Lung microvascular endothelial cell (primary cell): ENCODE results near the gene CXCR6. TPM values are rescaled to one million over a fixed set of nuclear protein-coding genes. Genes with fewer than 3 reads are reported as not detected.
"Not testable (repeated sequence)": the region's sequence is repeated elsewhere in the genome, so short reads cannot be mapped to it uniquely, and the experiment has no call there.

ENCODE experiments used
- DNase-seq, 2 donors: peaks; one replicate each; pipeline versions ENCODE4 v3.0.0 to v3.0.0-alpha.2; 2010; ENCODE audit warnings: low read depth in 2 of 2
- total RNA-seq: library from RNA; depleted of rRNA; stranded (reverse); fragments of >200 nt; gene quantifications from 2 replicates; pipeline ENCODE4 v1.2.1, GENCODE V29; 2014

CXCR6 gene
- total RNA-seq, 1 donor from 2014 or later, result not detected

GRCh38 chr3:45987368-45988291 lies 44.4 kb downstream of the CXCR6 start:
- peak; percentile 55 to 93 for DNase-seq

- no peak for DNase-seq
Measured at GRCh38 chr3:45988362-45988761, 45.1 kb downstream of the CXCR6 start.

DNA sequence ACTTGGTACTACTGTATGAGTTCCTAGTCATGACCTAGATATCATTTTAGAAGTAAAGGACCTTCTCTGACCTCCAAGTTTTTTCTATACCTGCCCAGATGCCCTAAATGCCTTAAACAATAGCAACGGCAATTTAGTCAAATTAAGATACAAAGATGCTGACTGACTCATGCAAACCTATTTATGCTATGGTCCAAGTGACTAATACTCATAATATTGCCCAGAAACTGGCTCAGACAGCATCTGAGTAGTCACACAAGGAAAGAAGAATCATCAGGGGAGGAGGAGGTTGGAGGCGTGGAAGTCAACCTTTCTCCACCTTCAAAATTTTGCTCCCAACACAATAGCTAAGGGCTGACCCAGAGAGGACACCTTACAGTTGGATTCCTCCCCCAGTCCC lies 45.5 kb downstream of the CXCR6 start:
- peak in 1 of 2 donors; percentile 86 for DNase-seq

- no peak for DNase-seq
Measured at GRCh38 chr3:45990181-45990580, 46.9 kb downstream of the CXCR6 start.

DNA sequence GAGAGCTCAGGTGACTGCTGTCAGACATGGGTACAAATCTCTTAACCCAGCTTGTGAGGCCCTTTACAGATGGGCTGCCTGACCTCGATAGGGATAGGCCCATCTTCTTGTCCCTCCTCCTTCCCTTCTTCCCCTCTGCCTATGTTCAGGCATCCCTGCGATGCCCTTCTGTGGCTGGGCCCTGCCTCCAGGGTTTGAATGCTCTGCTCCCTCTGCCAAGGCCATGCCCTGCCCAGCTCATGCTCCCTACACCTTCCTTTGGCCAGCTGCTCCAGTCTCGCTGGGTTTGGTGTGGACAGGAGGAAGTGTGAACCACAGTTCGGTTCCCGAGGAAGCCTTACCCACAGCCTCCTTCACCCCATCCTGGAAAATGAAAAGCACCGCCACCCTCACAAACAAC lies 48.1 kb downstream of the CXCR6 start:
- no peak for DNase-seq

GRCh38 chr3:45992133-45992729 lies 49.0 kb downstream of the CXCR6 start:
- no peak for DNase-seq

DNA sequence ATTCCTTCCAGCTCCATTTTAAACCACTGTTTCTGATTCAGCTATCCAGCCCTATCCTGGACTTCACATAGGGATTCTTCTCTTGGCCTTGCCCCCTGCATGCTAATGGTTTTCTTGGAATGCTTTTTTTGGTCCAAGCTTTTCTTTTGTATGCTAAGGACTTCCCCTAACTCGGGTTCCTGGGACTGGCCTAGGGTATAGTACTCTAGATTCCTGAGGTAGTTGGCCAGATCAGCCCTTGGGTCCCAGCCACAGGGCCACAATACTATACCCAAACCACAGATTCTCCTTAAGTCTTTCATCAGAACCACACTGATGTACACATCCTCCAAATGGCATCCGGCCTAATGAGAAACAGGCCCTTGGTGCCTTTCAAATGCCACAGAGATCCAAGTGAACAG lies 49.6 kb downstream of the CXCR6 start:
- no peak for DNase-seq

DNA sequence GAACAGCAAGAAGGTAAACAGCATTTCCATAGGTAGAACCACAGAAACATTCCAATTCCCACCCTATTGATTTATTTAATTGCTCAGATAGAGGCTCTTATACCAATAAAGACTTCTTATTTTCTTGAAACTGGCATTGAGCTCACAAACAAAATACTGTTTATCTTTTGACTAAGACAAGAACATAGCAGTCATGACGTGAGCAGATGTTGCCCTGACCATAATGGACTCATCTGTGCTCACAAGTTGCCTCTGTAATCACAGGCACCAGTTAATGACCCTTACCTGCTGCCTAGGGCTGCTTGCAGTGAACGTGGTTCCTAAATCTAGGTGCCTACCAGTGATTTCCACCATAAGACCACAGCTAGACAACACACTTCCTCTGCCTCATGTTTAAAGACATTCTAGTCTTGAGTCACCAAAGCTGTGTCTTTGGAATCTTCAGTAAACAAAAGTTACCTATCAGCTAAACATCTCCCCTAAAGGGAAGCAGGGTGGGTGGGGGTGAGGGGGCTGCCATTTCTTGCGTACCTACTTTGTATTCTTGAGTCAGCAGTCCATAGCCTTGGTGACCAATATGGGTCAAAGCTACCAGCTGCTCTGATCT lies 50.3 kb downstream of the CXCR6 start:
- no peak for DNase-seq

GRCh38 chr3:45994419-45995235 lies 51.4 kb downstream of the CXCR6 start:
- peak in 1 of 2 donors; percentile 22 for DNase-seq

- DNase-seq, result peak; percentile 92
Measured at GRCh38 chr3:45995236-45996192, 52.2 kb downstream of the CXCR6 start, which contains the start of gene FYCO1. Gene FYCO1 (minus strand): TSS chr3:45995824. CDS start chr3:45984910, 10,914 bp downstream.

- not testable (repeated sequence) for DNase-seq
Measured at GRCh38 chr3:45997499-45997898, 54.2 kb downstream of the CXCR6 start.

- no peak for DNase-seq
Measured at GRCh38 chr3:45997942-45998341, 54.7 kb downstream of the CXCR6 start.

Other genes with a start within 250 kb of the CXCR6 start
- gene SLC6A20, start 146.9 kb upstream of the CXCR6 start, total RNA-seq, result not detected in 2 replicates
- gene LZTFL1, start 101.3 kb upstream of the CXCR6 start, total RNA-seq, result 5.7 and 5.8 TPM in 2 replicates
- gene CCR9, start 56.9 kb upstream of the CXCR6 start, total RNA-seq, result not detected in 2 replicates
- 9.6 and 11.5 TPM in 2 replicates for gene FYCO1, start 52.4 kb downstream of the CXCR6 start, total RNA-seq
- gene XCR1, start 84.0 kb downstream of the CXCR6 start, total RNA-seq, result not detected in 2 replicates